HG03280 (cell line): ENCODE measurements around the gene EYS.
"Not testable (repeated sequence)": the region's sequence is repeated elsewhere in the genome, so short reads cannot be mapped to it uniquely, and the experiment has no call there.

Experiments
- ATAC-seq: cut with Tn5 transposase; IDR thresholded peaks from one replicate; pipeline ENCODE4 v1.9.1; 2021; ENCODE audit warnings: mild to moderate bottlenecking, moderate library complexity; ENCODE audit not compliant: unreplicated experiment

The EYS gene

DNA sequence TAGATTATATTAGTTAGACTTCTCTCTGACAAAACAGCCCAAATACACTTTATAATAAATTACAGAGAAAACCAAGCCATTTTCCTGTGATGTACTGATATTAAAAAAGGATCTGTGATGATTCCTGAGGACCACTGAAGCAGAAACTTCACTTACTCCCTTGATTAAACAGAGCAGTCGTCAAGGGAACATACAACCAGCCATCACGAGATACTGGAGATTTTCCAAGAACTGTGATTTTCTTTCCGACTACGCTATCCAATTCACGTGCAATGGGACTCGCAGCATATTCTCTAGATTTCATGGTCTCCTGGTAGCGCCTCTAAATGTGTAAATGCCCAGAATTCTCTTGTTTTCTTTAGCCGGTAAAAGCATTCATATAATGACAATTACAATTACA lies 1694.0 kb downstream of the EYS start:
- no peak for ATAC-seq

DNA sequence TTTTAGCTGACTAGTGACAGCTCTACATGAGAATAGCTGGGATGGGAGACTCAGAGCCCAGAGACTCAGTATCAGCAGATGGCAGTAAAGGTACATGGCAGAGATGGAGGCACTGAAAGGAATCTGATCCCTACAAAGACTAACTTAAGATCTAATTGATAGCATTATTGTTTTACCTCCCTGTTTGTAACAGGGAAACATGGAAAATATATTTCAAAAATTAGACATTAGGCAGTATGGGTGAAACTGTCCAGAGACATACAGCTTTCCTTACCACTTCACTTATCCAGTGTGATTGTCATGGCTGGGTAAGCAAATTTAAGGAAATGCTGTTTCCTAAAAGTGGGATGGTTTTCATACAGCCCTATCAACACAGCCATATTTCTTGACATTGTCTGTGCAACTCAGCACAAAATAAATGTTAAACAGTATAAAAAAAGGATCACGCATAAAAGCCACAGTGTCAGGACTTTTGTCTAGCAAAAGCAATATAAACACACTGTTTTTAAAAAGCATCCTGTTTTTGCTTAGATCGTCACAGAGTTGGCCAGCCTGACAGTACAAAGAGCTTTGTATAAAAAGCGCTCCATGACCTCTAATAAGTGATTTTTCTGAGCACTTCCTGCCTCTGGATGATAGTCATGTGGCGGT lies 1694.5 kb downstream of the EYS start:
- ATAC-seq = no peak

- no peak for ATAC-seq
Observed at GRCh38 chr6:64010666-64011065, 1696.4 kb downstream of the EYS start.

DNA sequence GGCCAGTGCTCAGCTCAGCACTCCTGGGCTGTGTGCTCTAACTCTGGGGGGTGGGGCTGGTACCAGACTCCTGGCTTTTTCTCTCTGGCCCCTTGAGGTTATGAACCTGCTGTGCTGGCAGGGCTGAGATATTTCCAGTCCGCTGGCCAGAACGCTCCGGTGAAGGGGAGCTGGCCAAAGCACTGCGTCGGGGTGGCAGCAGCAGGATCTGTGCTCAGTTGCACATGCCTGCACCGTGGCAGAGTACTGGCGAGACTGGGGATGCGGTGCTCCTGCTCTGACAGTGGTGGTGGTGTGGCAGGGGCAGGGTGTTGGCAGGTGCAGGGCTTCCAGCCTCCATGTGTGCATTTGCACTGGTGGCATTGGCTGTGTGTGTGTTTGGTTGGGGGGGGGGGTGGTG lies 1697.0 kb downstream of the EYS start:
- ATAC-seq = no peak

GRCh38 chr6:64006246-64006645 lies 1700.8 kb downstream of the EYS start:
- ATAC-seq = no peak

GRCh38 chr6:64000818-64001491 lies 1706.1 kb downstream of the EYS start:
- ATAC-seq = no peak

GRCh38 chr6:63999613-64000012 lies 1707.4 kb downstream of the EYS start:
- no peak for ATAC-seq

DNA sequence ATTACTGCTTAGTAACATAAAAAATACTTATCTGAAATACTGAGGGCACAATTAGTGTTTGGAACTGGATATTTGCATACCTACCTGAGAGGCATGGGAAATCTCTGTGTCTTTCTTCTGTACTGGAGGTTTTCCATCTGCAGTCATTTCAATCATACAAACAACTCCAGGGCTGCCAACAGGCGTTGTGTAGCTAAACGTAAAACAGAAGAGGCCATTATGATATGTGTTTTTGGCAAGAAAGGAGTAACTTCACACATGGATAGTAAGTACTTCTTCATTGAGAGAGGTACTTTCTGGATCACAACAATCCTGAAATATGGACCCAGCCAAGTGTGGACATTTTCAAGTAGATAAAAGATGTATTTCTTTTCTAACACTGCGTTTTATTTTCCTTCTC lies 1708.0 kb downstream of the EYS start:
- ATAC-seq = no peak

DNA sequence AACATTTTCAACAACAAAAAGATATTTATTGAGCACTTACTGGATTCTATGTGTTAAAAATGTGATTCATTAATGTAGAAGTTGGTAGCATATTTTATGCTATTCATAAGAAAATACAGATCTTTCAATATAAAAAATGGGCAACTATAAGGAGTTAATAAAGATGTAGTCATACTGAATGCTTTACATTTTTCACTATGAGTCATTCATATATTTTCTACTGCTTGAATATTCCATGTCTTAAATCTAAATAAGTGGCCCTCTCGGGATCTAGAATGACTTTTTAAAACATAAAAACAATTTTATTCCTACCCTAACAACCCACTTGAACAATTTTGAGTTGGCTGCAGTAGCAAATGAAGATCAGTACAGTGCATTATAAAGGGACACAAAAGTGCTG lies 1709.3 kb downstream of the EYS start:
- ATAC-seq = no peak

DNA sequence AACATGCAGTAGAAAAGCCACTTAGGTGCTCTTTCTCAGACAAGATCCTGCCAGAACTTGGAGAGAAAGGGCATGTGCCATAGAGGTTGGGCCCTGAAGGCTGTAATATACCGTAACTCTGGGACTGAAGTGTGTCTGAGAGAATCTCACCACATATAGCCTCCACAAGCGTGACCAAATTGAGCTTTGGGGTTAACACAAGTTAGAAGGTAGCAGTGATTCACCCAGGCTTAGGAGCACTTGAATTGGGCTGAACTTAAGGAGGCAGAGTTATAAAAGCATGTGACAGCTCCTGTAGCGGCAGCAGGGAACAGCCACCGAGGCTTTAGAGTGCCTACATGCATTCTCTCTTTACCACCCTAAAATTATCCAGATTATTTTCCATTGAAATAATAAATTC lies 1709.8 kb downstream of the EYS start:
- no peak for ATAC-seq

DNA sequence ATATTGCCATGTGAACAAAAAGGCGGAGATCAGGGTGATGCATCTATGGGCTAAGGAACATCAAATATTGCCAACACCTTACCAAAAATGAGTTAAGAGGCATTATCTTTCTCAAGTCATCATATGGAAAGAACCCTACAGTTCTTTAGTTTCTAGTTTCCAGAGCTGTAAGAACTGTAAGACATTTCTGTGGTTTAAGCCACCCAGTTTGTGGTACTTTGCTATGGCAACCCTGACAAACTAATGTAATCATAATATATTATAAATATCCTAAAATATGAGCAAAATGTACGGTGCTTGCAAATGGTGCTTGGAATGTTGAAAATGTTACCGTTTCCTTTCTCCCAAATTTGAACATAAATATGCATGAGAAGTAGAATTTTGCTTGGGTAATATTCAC lies 1721.8 kb downstream of the EYS start:
- no peak for ATAC-seq

DNA sequence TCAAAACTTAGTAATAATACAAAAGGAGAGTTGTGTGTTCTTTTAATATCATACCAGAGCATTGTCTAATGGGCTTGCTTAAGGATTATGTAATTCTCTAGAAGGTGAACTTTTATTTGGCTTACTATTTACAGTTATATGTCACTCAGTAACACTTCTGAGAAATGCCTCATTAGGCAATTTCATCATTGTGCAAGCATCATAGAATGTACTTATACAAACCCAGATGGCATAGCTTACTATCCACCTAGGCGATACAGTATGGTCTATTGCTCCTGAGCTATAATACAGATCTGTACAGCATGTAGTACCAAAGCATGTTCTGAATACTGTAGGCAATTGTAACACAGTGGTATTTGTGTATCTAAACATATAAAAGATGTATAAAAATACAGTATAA lies 1731.3 kb downstream of the EYS start:
- ATAC-seq = no peak

DNA sequence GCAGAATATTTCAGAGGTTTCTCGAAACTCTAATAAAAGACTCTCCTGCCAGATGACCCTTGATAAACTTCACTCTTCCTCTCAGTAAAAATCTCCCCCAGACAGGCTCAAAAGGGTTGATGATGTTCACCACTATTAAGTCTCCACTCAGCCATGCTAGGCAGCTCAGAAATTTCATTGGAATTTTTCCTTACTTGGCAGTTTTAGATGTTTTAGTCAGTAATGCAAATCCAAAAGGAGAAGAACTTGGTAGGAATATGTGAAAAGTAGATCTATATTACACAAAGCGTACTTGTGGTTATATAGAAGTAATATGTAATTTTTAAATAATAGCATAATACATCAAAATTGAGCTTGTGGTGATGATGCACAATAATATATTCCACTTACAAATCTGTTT lies 1738.4 kb downstream of the EYS start:
- ATAC-seq = no peak

DNA sequence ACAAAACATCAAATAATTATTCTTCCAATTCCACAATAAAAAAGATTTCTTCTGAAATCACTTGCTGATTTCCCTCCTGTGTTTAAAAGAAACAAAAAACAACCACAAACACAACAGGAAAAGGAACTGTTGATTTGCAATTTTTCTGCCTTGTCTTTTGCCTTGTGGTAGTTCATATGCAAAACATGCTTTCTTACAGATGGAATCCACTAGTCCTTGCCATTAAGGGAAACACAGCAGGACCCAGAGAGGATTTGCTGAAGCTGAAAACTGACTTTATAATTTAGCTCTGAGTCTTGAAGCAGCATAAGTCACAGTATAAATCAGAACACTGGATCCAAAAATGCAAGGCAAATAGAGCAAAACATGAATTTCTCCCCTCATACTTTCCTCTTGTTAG lies 1742.7 kb downstream of the EYS start:
- ATAC-seq = no peak

GRCh38 chr6:63963769-63964315 lies 1743.2 kb downstream of the EYS start:
- ATAC-seq = no peak

DNA sequence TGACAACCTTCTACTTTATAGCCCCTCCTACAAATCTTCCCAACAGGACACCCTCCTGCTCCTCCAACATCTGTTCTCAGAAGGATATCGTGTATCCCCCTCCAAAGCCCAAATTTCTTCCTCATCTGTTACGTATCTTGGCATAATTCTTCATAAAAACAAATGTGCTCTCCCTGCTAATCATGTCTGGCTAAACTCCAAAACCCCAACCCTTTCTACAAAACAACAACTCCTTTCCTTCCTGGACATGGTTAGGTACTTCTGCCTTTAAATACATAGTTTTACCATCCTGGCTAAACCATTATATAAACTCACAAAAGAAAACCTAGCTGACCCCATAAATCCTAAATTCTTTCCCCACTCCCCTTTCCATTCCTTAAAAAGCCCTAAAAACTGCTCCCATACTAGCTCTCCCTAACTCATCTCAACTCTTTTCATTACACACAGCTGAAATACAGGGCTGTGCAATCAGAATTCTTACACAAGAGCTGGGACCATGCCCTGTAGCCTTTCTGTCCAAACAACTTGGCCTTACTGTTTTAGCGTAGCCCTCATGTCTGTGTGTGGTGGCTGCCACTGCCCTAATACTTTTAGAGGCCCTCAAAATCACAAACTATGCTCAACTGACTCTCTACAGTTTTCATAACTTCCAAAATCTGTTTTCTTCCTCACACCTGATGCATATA lies 1753.5 kb downstream of the EYS start:
- not testable (repeated sequence) for ATAC-seq

DNA sequence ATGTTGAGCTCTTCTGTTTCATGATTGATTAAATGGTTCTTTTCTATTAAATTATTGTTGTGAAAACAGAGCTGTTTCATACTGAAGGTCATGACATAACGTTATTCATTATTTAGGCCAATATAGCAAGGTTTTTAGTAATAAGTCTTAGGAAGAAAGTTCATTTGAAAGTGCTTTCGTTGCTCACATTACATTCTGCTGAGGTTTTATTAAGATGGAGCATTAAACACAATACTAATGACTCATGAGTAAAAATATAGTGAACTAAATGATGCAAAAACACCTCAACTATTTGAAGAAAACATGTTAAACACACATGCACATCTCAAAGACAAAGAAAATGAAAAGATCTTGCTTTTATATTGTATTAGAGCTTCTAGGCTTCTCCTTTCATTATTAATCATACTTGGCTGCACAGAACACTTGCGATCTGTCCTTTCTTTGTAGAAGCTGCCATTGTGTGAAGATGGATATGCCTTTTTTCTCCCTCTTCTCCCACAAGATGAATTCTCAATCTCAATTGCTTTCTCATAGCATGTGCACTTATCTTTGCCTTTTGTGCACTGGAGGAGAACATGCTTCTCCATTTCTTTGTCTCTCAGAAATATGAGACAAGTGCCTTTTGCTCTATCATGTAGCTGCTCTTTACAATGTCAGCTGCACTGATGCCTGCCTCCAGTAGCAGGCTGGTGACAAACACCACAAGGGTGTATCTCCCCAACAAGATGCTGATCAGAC lies 1759.1 kb downstream of the EYS start:
- ATAC-seq = no peak

DNA sequence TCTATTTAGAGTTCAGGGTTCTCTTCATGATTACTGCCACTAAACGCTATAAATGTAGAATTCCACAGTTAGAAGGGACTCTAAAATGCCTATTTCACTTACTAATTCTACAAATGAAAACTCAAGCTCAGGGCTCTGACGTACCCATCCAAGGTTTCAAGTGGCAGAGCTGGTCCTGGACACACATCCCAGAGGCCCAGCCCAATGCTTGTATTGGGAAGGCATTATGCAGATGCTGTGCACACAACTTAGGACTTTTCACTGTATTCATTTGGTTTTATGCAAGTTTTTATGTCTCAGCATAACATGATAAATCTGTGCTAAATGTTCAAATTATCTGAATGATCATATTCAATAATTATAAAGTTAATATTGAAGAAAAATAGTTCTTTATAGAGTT lies 1761.0 kb downstream of the EYS start:
- ATAC-seq = no peak

DNA sequence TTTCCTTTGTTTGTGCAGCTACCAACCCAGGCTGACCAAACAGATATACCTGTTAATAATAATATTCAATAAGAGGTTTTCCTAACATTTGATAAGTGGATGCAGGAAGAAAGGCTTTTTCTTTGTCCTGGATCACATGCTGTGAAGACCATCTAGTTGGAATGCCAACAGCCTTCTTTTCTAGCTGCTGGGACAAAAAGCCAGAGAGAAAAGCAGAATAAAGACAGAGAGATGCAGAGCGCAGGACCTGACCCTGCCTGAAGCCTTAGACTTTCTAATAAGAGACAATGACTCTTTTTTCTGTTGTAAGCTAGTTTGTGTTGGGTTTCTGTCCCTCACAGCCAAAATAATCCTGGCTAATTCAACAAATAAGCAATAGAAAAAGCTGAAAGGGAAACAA lies 1763.2 kb downstream of the EYS start:
- ATAC-seq = no peak

- ATAC-seq = no peak
Observed at GRCh38 chr6:63941747-63942470, 1765.1 kb downstream of the EYS start.

DNA sequence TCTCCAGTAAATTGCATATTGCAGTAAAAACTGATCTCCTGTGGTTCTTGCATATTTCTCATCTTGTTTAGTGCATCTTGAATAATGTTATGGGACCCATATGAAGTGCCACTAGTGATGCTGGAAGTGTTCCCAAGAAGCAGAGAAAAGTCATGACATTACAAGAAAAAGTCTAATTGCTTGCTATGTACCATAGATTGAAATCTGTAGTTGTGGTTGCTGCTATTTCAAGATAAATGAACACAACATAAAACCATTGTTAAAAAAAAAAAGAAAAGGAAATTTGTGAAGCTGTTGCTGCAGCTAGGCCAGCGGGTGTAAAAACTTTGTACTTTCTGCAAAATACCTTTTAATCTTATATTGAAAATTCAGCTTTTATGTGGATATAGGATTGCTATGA lies 1767.0 kb downstream of the EYS start:
- ATAC-seq = no peak
